GM19023 (cell line): Measurements from ENCODE around the gene ACVR2B.

Experiments used
- ATAC-seq: cut with Tn5 transposase; IDR thresholded peaks from one replicate; pipeline ENCODE4 v1.9.1; 2021; ENCODE audit warnings: mild to moderate bottlenecking, moderate library complexity; ENCODE audit not compliant: unreplicated experiment

ACVR2B gene

GRCh38 chr3:38480930-38481329 lies 27.2 kb downstream of the ACVR2B start:
- no peak for ATAC-seq

- no peak for ATAC-seq
Measured at GRCh38 chr3:38482951-38483350, 29.3 kb downstream of the ACVR2B start.

- peak; percentile 96 for ATAC-seq
Measured at GRCh38 chr3:38487323-38487722, 33.6 kb downstream of the ACVR2B start.

GRCh38 chr3:38488949-38489348 lies 35.3 kb downstream of the ACVR2B start:
- no peak for ATAC-seq

- ATAC-seq: no peak
Measured at GRCh38 chr3:38489766-38490165, 36.1 kb downstream of the ACVR2B start.

- no peak for ATAC-seq
Measured at GRCh38 chr3:38490281-38491030, 36.8 kb downstream of the ACVR2B start.

GRCh38 chr3:38491215-38491614 lies 37.5 kb downstream of the ACVR2B start:
- no peak for ATAC-seq

GRCh38 chr3:38493031-38493430 lies 39.3 kb downstream of the ACVR2B start:
- no peak for ATAC-seq

GRCh38 chr3:38496131-38496910 lies 42.6 kb downstream of the ACVR2B start, which contains the start of gene EXOG:
EXOG (plus strand) TSS chr3:38496340; CDS start chr3:38496368, 28 bp downstream.
- peak; percentile 92 for ATAC-seq

GRCh38 chr3:38497031-38497430 lies 43.3 kb downstream of the ACVR2B start:
- no peak for ATAC-seq

GRCh38 chr3:38500688-38501417 lies 47.2 kb downstream of the ACVR2B start:
- no peak for ATAC-seq

GRCh38 chr3:38507120-38507519 lies 53.4 kb downstream of the ACVR2B start:
- ATAC-seq: peak; percentile 92

- no peak for ATAC-seq
Measured at GRCh38 chr3:38509732-38510131, 56.0 kb downstream of the ACVR2B start.

- no peak for ATAC-seq
Measured at GRCh38 chr3:38510631-38511030, 56.9 kb downstream of the ACVR2B start.

- no peak for ATAC-seq
Measured at GRCh38 chr3:38511546-38511945, 57.9 kb downstream of the ACVR2B start.

GRCh38 chr3:38515367-38515766 lies 61.7 kb downstream of the ACVR2B start:
- no peak for ATAC-seq

- ATAC-seq: no peak
Measured at GRCh38 chr3:38516669-38517068, 63.0 kb downstream of the ACVR2B start.

- ATAC-seq: no peak
Measured at GRCh38 chr3:38519000-38519399, 65.3 kb downstream of the ACVR2B start.

GRCh38 chr3:38519651-38520050 lies 66.0 kb downstream of the ACVR2B start:
- ATAC-seq: no peak

- no peak for ATAC-seq
Measured at GRCh38 chr3:38521391-38521987, 67.8 kb downstream of the ACVR2B start.

GRCh38 chr3:38522002-38522401 lies 68.3 kb downstream of the ACVR2B start:
- no peak for ATAC-seq
